Measurements from ENCODE around the gene CCDC149. TPM values are rescaled to one million over a fixed set of nuclear protein-coding genes. Genes with fewer than 3 reads are reported as not detected.

The CCDC149 gene
- total and polyA plus RNA-seq, 2 of the 4 experiments (the other 2 are of a cell fraction): 6.7 to 7.0 TPM

DNA sequence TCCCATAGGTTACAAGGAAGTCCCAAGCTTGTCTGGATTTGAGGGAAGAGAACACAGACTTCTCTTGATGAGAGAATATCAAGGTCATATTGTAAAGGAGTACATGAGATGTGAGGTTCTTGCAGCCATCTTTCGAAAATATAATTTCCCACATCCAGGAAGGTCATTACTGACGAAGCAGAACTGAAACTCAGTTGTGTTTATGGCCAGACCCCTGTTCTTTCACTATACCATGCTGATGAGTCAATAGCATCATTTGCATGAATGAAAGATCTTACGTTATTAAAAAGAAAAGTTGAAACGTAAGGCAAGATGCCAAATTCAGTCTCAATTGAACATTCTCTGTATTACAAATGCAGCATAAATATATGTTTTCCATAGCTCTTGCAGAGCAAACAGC, 14.2 kb upstream of the CCDC149 start:
- H3K9ac ChIP-seq (ENCODE audit: low read depth, low read length): no peak overlapping the region
- H3K79me1 ChIP-seq (ENCODE audit: low read depth in 1 of 2, low read length in 2 of 2): no peaks in the 10 kb centered on the region
- H3K4me2 ChIP-seq (ENCODE audit: low read depth, low read length): no peak overlapping the region
- intact Hi-C loops (cut with micrococcal nuclease): no loop called here
- no peak overlapping the region for H2BK20ac ChIP-seq (ENCODE audit: low read depth, low read length)
- ChIA-PET CTCF (no interaction called here), POLR2A (ENCODE audit: unreplicated experiment) (no interaction called here)
- no peak for TF ChIP-seq NFE2L2 (IDR thresholded peaks at IDR 0.05; ENCODE audit: low read depth, low read length)
- TF ChIP-seq MAFK (IDR thresholded peaks at IDR 0.05; ENCODE audit: low read depth, low read length): no peak
- TF ChIP-seq ELK1 (IDR thresholded peaks at IDR 0.05; ENCODE audit: borderline replicate concordance, low read depth, low read length): no peak
- TF ChIP-seq RFX5 (IDR thresholded peaks at IDR 0.05; ENCODE audit: low read depth, low read length): no peak
- no peak for TF ChIP-seq FOS (IDR thresholded peaks at IDR 0.05; ENCODE audit: low read depth, low read length)
- TF ChIP-seq CHD1 (IDR thresholded peaks at IDR 0.05; ENCODE audit: low read depth, low read length): no peak
- TF ChIP-seq MAZ (IDR thresholded peaks at IDR 0.05; ENCODE audit: borderline replicate concordance, low read depth, low read length): no peak
- TF ChIP-seq RCOR1 (IDR thresholded peaks at IDR 0.05; ENCODE audit: insufficient replicate concordance, low read length): no peak
- TF ChIP-seq MXI1 (IDR thresholded peaks at IDR 0.05; ENCODE audit: borderline replicate concordance, low read depth, low read length): no peak
- TF ChIP-seq SMC3 (IDR thresholded peaks at IDR 0.05; ENCODE audit: low read depth, low read length): no peak
- TF ChIP-seq, protein P1, sequence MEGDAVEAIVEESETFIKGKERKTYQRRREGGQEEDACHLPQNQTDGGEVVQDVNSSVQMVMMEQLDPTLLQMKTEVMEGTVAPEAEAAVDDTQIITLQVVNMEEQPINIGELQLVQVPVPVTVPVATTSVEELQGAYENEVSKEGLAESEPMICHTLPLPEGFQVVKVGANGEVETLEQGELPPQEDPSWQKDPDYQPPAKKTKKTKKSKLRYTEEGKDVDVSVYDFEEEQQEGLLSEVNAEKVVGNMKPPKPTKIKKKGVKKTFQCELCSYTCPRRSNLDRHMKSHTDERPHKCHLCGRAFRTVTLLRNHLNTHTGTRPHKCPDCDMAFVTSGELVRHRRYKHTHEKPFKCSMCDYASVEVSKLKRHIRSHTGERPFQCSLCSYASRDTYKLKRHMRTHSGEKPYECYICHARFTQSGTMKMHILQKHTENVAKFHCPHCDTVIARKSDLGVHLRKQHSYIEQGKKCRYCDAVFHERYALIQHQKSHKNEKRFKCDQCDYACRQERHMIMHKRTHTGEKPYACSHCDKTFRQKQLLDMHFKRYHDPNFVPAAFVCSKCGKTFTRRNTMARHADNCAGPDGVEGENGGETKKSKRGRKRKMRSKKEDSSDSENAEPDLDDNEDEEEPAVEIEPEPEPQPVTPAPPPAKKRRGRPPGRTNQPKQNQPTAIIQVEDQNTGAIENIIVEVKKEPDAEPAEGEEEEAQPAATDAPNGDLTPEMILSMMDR (conservative IDR thresholded peaks at IDR 0.05; ENCODE audit: low read depth, low read length): no peak
- no peak for TF ChIP-seq CEBPB (IDR thresholded peaks at IDR 0.05; ENCODE audit: low read depth, low read length)
- no peak for TF ChIP-seq BHLHE40 (IDR thresholded peaks at IDR 0.05; ENCODE audit: low read depth, low read length)
- TF ChIP-seq USF2 (IDR thresholded peaks at IDR 0.05; ENCODE audit: low read depth, low read length): no peak
- no peak overlapping the region for H2BK120ac ChIP-seq (ENCODE audit: low read depth, low read length)
- peaks cover 2% of the 10 kb centered on the region for H3K4me1 ChIP-seq (ENCODE audit: control insufficient read depth, insufficient read depth, low read length)
- H3K27ac ChIP-seq (ENCODE audit: insufficient read depth, low read length): no peak overlapping the region
- no peak overlapping the region for H3K4ac ChIP-seq (ENCODE audit: low read depth, low read length)
- no CpG with 5 or more reads among the region's 4 CpGs for WGBS, 2 experiments (ENCODE audit: extremely low coverage in 2 of 2, insufficient read length in 1 of 2)
- H2BK15ac ChIP-seq (ENCODE audit: low read depth, low read length): no peak overlapping the region
- no peak overlapping the region for H2AK5ac ChIP-seq (ENCODE audit: low read depth, low read length)
- H3K56ac ChIP-seq (ENCODE audit: extremely low read depth, insufficient read depth, low read length): no peak overlapping the region
- H3K27me3 ChIP-seq (ENCODE audit: control insufficient read depth, insufficient read depth, low read length): peaks cover 20% of the 10 kb centered on the region
- no peak overlapping the region for H3K14ac ChIP-seq (replicated peaks; ENCODE audit: low read depth, low read length)
- in situ Hi-C loops (cut with MboI; ENCODE audit: low sequenced_read_pairs): no loop called here
- H4K91ac ChIP-seq (ENCODE audit: insufficient read depth, low read depth, low read length): no peak overlapping the region
- no peak overlapping the region for H4K8ac ChIP-seq (ENCODE audit: low read depth in 2 of 2, low read length in 2 of 2)
- H3K18ac ChIP-seq (ENCODE audit: low read depth, low read length): no peak overlapping the region
- DNase-seq (no peak), ATAC-seq (ENCODE audit: low read depth) (no peak)
- no peaks in the 10 kb centered on the region for H3K36me3 ChIP-seq (ENCODE audit: control insufficient read depth, insufficient read depth, low read length)
- no peak overlapping the region for H3K4me3 ChIP-seq (ENCODE audit: insufficient read depth, low read depth, low read length)
- no TSS peak for BruUV-seq (replicated peaks)
- no peak overlapping the region for H4K5ac ChIP-seq (ENCODE audit: low read depth, low read length)
- no peak overlapping the region for H2AFZ ChIP-seq (replicated peaks; ENCODE audit: low read length, poor library complexity)
- dilution Hi-C loops (cut with HindIII; ENCODE audit: low sequenced_read_pairs, unreplicated experiment): no loop called here
- H3K9me1 ChIP-seq (ENCODE audit: insufficient read depth, low read length): no peaks in the 10 kb centered on the region
- H3K23ac ChIP-seq (ENCODE audit: low read depth, low read length): no peak overlapping the region
- no peak overlapping the region for H2BK5ac ChIP-seq (ENCODE audit: low read depth, low read length, poor library complexity, severe bottlenecking)
- H4K20me1 ChIP-seq (ENCODE audit: insufficient read depth, low read length): no peaks in the 10 kb centered on the region
- H2AK9ac ChIP-seq (replicated peaks; ENCODE audit: low read depth, low read length, poor library complexity): no peak overlapping the region
- H3K9me3 ChIP-seq (ENCODE audit: control insufficient read depth, insufficient read depth, low read length): no peaks in the 10 kb centered on the region

Measured in IMR-90 (cell line).